Measurements from ENCODE around the gene CAMK2N1.

DNA sequence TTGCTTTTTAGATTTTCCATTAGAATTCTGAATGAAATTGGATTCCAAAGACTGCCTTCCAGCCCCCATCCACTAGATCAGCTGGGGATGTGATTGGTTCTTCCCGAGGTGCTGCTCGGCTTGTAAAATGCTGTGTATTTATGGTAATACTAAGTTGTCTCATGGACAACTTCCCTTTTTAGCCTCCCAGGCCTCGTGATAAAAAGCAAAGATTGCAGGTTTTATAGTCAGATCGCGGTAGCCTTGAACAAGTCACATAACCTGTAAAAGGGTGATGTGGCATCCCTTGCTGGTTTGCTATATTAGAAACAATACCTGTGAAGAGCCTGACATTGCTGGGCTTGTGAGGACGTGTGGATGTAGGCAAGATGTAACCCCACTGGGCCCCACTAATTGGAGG is 11.5 kb upstream of the CAMK2N1 start:
- TF ChIP-seq CEBPB (IDR thresholded peaks at IDR 0.05; ENCODE audit: borderline replicate concordance, low read depth, low read length) (no peak), FOXJ3 (CRISPR knock-in tag; IDR thresholded peaks at IDR 0.05; ENCODE audit: borderline replicate concordance) (no peak)
- TF ChIP-seq, protein P1, sequence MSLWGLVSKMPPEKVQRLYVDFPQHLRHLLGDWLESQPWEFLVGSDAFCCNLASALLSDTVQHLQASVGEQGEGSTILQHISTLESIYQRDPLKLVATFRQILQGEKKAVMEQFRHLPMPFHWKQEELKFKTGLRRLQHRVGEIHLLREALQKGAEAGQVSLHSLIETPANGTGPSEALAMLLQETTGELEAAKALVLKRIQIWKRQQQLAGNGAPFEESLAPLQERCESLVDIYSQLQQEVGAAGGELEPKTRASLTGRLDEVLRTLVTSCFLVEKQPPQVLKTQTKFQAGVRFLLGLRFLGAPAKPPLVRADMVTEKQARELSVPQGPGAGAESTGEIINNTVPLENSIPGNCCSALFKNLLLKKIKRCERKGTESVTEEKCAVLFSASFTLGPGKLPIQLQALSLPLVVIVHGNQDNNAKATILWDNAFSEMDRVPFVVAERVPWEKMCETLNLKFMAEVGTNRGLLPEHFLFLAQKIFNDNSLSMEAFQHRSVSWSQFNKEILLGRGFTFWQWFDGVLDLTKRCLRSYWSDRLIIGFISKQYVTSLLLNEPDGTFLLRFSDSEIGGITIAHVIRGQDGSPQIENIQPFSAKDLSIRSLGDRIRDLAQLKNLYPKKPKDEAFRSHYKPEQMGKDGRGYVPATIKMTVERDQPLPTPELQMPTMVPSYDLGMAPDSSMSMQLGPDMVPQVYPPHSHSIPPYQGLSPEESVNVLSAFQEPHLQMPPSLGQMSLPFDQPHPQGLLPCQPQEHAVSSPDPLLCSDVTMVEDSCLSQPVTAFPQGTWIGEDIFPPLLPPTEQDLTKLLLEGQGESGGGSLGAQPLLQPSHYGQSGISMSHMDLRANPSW (CRISPR knock-in tag; IDR thresholded peaks at IDR 0.05; ENCODE audit: borderline replicate concordance): no peak
